ENCODE measurements around the gene EHBP1L1. TPM values are rescaled to one million over a fixed set of nuclear protein-coding genes. Genes with fewer than 3 reads are reported as not detected.

EHBP1L1 gene
- polyA plus RNA-seq, 2 of the 4 experiments (the other 2 are of a cell fraction) = 11.6 to 43.8 TPM

GRCh38 chr11:65599216-65599954 is 23.5 kb downstream of the EHBP1L1 start:
- ChIA-PET POLR2A (interaction anchor here (0.5 kb wide), 1 partner anchor 509 kb away, joined by 6 read pairs; no protein-coding TSS in a partner anchor), CTCF (interaction anchor here (1.2 to 20.1 kb wide), 3 partner anchors 10 to 28 kb away, joined by 4 to 249 read pairs (median 9); partner anchors contain the start of genes KCNK7 and MAP3K11)
- no peaks in the 10 kb centered on the region; the same call in 2 of the 3 replicates for H3K4me1 ChIP-seq
- ATAC-seq = no peak
- no peaks in the 10 kb centered on the region for H3K9me3 ChIP-seq
- TF ChIP-seq JUN (IDR thresholded peaks at IDR 0.05) (no peak), FOSB (CRISPR knock-in tag; IDR thresholded peaks at IDR 0.05) (no peak), NR3C1 (IDR thresholded peaks at IDR 0.05) (no peak), RNF2 (IDR thresholded peaks at IDR 0.05; ENCODE audit: borderline replicate concordance, low read depth) (no peak), FOXS1 (CRISPR knock-in tag; IDR thresholded peaks at IDR 0.05) (no peak), NFE2L2 (conservative IDR thresholded peaks at IDR 0.05; ENCODE audit: low read length) (no peak), ATOH8 (CRISPR knock-in tag; IDR thresholded peaks at IDR 0.05; ENCODE audit: low read depth) (no peak), PBX3 (IDR thresholded peaks at IDR 0.05) (no peak), NPAS2 (CRISPR knock-in tag; IDR thresholded peaks at IDR 0.05; ENCODE audit: borderline replicate concordance) (no peak), CHD4 (IDR thresholded peaks at IDR 0.05; ENCODE audit: borderline replicate concordance) (no peak), JUNB (IDR thresholded peaks at IDR 0.05) (no peak), CTCF (IDR thresholded peaks at IDR 0.05) (no peak), MYC (IDR thresholded peaks at IDR 0.05; ENCODE audit: borderline replicate concordance, low read length) (no peak), HOXB5 (CRISPR knock-in tag; IDR thresholded peaks at IDR 0.05) (no peak), FOSL2 (IDR thresholded peaks at IDR 0.05) (no peak), FOSL2 (CRISPR knock-in tag; IDR thresholded peaks at IDR 0.05) (no peak), TP53 (CRISPR knock-in tag; IDR thresholded peaks at IDR 0.05) (no peak), BCL3 (IDR thresholded peaks at IDR 0.05) (no peak), ZFP36 (IDR thresholded peaks at IDR 0.05; ENCODE audit: borderline replicate concordance, partially characterized antibody) (no peak), E2F6 (IDR thresholded peaks at IDR 0.05; ENCODE audit: borderline replicate concordance, low read depth) (no peak)
- TF ChIP-seq, protein P1, sequence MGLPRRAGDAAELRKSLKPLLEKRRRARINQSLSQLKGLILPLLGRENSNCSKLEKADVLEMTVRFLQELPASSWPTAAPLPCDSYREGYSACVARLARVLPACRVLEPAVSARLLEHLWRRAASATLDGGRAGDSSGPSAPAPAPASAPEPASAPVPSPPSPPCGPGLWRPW (IDR thresholded peaks at IDR 0.05) = no peak
- 95% methylated on average over 43 of the region's 49 CpGs for WGBS (ENCODE audit: missing lambda C conversion rate)
- H3K27ac ChIP-seq = no peak overlapping the region
- H3K4me3 ChIP-seq = no peak overlapping the region
- FAIRE-seq = no peak
- H3K4me2 ChIP-seq = no peak overlapping the region
- no peak for DNase-seq (ENCODE audit: low read depth in 1 of 2, low spot score in 1 of 2)

Data from A549 (cell line).